ENCODE results near the gene TRUB2.

TRUB2 gene

DNA sequence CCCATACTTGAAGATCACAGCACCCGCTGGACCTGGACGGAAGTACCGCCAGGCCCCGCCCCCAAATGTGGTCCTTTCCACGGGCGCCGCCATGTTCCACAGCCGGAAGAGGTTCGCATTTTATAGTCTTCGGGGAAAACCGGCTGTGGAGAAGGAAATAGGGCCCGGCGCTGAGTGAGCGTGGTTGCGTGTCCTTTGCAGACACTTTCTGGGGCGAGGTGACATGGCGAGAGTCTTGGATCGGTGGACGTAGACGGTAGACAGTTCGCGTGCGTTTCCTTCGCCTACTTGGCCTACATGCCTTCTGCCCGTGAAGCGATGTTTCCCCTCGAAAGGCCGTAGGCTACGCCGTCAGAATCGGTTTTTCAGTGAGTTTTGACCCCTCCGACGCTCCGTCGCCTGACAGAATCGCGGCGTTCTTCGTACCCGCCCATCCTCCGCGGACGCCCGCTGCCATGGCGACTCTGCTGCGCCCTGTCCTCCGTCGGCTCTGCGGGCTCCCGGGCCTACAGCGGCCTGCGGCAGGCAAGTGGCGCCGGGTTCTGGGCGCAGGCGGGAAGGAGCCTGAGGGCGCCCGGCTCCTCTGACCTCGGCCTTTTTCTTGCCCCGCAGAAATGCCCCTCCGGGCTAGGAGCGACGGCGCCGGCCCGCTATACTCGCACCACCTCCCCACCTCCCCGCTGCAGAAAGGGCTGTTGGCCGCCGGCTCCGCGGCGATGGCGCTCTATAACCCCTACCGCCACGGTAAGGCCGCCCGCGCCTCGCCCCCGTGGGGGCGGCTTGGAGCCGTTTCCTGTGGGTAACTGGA is at the start of gene TRUB2, which contains the start of gene COQ4:
TSS of gene TRUB2 (minus strand) at position 44 of the 808 bp plus-strand sequence. CDS start at position 5, 39 bp downstream.
TSS of gene COQ4 (plus strand) at position 436 of the 808 bp plus-strand sequence. CDS start at position 456, 20 bp downstream.
- DNase-seq, result peak; percentile 95

GRCh38 chr9:128371630-128372117 is 49.4 kb upstream of the TRUB2 start:
- no peak for DNase-seq

DNA sequence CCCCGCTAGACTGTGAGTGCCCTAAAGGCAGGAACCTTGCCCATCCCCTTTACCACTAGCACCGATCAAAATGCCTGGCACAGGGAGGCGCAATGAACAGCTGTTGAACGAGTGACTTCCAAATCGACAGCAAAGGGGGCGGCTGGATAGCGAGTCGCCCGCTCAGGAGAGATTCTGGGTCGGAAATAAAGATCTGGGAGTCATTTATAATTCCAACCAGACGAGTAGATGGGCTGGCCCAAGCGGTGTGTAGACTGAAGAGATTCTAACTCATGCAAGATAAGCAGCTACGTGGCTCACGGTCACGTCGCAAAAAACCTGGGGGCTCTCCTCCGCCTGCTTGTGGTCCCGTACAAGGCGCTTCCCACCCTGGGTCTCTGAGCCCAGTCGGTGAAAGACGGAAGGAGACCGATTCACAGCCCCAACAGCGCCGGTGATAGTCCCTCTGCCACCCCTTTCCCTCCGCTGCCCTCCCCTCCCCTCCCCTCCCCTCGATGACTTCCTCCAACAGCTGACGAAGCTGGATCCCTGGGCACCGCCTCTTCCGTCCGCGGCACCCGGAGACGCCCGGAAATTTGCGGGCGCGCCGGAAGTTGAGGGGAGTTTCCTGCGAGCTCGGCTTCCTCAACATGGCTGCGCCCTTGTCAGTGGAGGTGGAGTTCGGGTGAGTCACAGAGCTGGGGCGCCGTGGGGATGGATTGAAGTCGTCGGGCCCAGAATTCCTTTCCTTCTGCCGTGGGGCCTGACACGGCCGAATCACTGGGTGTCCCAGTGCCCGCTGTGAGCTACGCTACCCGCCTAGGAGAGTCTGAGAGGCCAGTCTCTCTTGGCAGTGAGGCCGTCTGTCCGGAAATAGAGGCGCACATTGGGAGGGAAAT is 48.7 kb upstream of the TRUB2 start, which contains the start of gene URM1:
TSS of gene URM1 (plus strand) at position 623 of the 878 bp plus-strand sequence. CDS start at position 630, 7 bp downstream.
- DNase-seq, result peak; percentile 97

DNA sequence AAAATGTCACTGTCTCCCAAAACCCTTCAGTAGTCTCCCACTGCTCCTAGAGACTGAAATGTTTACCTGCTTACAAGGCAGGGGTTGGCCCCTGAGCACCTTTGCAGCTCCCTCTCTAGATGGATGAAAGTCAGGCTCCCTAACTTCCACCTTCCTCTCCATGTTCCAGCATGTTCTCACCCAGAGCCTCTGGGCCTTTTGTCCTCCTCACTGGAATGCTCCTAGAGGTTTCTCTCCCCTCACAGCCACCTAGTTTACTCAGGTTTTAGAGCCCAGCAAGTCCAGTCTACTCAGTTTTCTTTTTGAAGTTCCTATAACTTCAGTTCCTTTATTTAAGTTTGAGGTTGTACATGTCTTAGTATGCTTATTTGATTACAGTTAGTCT is 48.1 kb upstream of the TRUB2 start:
- no peak for DNase-seq

DNA sequence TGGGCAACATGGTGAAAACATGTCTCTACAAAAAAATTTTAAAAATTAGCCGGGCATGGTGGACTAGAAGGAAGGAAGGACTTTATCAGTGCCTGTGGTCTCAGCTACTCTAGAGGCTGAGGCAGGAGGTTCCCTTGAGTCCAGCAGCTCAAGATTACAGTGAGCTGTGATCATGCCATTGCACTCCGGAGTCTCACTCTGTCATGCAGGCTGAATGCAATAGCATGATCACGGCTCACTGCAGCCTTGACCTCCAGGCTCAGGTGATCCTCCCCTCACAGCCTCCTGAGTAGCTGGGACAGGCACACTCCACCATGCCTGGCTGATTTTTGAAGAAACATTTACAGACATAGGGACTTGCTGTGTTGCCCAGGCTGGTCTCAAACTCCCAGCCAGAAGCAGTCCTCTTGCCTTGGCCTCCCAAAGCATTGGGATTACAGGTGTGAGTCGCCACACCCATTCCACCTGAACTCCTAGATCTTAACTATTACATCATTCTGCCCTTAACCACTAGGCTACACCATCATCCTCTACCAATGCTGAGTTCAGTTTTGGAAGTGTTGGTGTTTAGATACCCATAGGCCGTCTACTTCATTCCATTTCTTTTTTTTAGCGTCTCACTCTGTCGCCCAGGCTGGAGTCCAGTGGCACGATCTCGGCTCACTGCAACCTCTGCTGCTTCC is 46.9 kb upstream of the TRUB2 start:
- DNase-seq, result no peak

GRCh38 chr9:128365525-128365924 is 43.3 kb upstream of the TRUB2 start:
- DNase-seq, result no peak

GRCh38 chr9:128362774-128363173 is 40.5 kb upstream of the TRUB2 start:
- DNase-seq, result no peak

- peak; percentile 77 for DNase-seq
Measured at GRCh38 chr9:128361986-128362646, 39.9 kb upstream of the TRUB2 start.

DNA sequence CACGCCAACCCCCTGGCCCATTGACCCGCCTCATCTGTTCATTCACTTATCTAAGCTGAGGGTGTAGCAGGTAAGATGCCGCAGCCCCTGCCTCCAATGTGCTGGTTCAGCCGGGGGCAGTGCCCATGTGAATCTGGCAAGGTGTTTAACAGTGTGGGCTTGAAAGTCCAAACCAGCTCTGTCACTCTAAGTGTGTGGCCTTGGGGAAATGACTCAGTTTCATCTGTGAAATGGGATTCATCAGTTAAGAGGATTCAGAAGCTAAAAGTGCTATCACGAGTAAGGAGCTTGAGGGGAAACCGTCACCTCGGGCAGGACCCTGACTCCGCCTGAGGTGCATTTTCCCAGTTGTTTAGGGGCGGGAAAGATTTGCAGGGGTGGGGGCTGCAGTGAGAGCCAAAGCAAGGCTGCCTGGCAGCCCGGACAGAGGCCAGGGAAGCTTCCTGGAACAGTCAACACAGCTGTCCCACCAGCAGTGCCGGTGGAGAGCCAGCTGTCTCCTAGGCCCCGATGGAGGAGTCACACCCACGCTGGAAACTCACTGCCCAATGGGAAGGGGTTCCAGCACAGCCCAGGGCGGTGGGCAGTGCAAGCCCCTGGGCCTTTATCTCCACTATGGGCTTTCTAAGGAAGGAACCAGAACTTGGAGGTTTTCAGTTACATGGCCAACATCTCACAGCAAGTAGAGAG is 39.2 kb upstream of the TRUB2 start:
- no peak for DNase-seq

DNA sequence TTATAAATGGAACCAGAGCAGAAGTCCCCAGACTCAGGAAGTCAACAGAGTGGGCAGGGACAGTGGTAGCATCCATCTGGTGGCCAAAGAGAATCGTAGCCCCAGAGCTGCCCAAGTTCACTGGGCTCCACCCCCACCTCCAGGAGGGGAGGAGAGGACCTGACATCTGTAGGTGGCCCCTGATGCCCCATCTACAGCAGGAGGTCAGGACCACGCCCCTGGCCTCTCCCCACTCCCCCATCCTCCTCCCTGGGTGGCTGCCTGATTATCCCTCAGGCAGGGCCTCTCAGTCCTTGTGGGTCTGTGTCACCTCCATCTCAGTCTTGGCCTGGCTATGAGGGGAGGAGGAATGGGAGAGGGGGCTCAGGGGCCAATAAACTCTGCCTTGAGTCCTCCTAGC is 38.6 kb upstream of the TRUB2 start:
- DNase-seq, result no peak

- no peak for DNase-seq
Measured at GRCh38 chr9:128358861-128359260, 36.6 kb upstream of the TRUB2 start.

DNA sequence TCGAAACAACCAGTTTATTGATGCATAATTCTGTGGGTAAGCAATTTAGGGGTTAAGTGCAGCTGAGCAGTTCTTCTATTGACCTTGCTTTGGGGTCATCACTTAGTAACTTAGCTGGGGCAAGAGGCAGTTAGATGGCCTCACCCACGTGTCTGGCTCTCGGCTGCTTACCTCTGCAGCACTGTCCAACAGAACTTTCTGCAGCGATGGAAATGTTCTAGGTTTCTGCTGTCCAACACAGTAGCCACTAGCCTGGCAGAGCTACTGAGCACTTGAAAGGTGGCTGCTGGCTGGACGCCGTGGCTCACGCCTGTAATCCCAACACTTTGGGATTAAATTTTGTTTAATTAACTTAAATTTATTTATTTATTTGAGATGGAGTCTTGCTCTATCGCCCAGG is 35.8 kb upstream of the TRUB2 start:
- no peak for DNase-seq

DNA sequence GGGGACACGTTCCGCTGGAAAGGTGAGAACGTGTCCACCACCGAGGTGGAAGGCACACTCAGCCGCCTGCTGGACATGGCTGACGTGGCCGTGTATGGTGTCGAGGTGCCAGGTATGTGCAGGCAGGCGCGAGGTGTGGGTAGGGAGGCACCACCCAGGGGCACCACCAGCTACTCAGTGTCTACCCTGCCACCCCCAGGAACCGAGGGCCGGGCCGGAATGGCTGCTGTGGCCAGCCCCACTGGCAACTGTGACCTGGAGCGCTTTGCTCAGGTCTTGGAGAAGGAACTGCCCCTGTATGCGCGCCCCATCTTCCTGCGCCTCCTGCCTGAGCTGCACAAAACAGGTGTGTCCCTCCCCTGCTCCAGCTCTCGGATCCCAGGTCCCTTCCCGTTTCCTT is 33.2 kb upstream of the TRUB2 start:
- no peak for DNase-seq

GRCh38 chr9:128349772-128350171 is 27.5 kb upstream of the TRUB2 start:
- DNase-seq, result no peak

DNA sequence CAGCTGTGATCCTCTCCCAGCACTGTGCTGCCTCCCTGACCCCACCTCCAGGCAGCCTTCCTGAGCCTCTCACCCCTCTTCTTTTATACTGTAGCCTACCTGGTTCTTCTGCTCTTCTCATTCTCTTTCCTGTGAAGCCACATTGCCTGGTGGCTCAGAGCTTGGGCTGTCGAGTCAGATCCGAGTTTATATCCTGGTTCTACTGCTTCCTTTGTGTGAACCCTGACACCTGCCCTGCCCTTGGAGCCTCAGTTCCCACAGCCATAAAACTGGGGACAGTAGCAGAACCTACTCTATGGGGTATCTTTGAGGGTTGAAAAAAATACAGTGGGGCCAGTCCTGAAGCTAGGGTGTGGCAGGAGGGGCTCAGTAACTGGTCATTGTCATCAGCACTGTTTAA is 26.9 kb upstream of the TRUB2 start:
- no peak for DNase-seq

GRCh38 chr9:128344931-128345605 is 22.8 kb upstream of the TRUB2 start:
- no peak for DNase-seq

- no peak for DNase-seq
Measured at GRCh38 chr9:128343855-128344254, 21.6 kb upstream of the TRUB2 start.

DNA sequence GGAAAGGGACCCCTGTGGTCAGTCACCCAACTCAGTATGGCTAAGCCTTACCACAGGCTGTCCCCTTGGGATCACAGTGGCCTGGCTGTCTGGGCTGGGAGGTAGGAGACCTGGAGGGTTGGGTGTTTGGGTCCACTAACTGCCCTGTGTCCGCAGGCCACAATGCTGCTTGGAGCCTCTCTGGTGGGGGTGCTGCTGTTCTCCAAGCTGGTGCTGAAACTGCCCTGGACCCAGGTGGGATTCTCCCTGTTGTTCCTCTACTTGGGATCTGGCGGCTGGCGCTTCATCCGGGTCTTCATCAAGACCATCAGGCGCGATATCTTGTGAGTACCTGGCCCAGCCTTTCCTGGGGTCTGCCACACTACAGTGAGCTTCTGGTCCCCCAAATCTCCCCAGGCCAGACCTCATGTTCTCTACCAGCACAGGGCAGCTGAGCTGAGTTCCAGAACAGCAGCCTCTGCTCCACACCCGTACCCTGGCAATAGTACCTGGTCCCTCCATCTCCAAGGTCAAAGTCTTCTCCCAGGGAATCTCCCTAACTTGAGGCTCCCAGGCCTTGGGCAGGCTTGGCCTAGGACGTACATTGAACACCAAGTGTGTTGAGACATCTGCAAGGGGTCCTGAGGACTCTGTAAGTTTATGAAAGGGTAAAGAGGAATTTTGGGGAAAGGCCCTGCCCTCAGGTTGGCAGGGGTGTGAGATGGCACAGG is 20.9 kb upstream of the TRUB2 start:
- no peak for DNase-seq

DNA sequence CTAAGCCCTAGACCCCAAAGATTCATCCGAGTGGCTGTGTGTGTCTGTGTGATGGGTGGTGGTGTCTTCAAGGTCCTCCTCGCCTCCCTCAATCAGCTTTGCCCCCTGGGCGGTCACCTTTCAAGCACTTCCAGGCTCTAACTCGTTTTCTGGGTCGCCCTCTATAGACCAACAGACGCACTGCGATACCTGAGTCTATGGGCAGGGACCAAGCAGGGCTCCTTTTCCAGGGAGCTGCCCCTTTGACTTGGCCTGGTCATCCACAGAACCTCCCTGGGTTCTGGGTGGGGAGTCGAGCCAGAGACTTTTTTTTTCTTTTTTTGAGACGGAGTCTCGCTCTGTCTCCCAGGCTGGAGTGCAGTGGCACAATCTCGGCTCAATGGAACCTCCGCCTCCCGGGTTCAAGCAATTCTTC is 19.2 kb upstream of the TRUB2 start:
- DNase-seq, result peak; percentile 85

GRCh38 chr9:128340691-128341434 is 18.6 kb upstream of the TRUB2 start:
- no peak for DNase-seq
